NCI-H1930 (cell line): ENCODE measurements around the gene SCAPER.
"Not testable (repeated sequence)": the region's sequence is repeated elsewhere in the genome, so short reads cannot be mapped to it uniquely, and the experiment has no call there.

Source experiments
- DNase-seq, 2 experiments: peaks; one replicate each; lab custom pipeline; 2025; lab: John Stamatoyannopoulos, UW

Gene SCAPER

GRCh38 chr15:76861815-76862397 lies 43.2 kb downstream of the SCAPER start:
- DNase-seq = no peak

- no peak for DNase-seq
These were observed 44.9 kb downstream of the SCAPER start for GRCh38 chr15:76860201-76860600.

GRCh38 chr15:76850367-76850766 lies 54.8 kb downstream of the SCAPER start:
- DNase-seq = not testable (repeated sequence)

- DNase-seq = no peak
These were observed 58.4 kb downstream of the SCAPER start for GRCh38 chr15:76846782-76847181.

GRCh38 chr15:76844096-76844495 lies 61.0 kb downstream of the SCAPER start:
- DNase-seq = no peak

- DNase-seq = no peak
These were observed 61.9 kb downstream of the SCAPER start for GRCh38 chr15:76843269-76843668.

- DNase-seq = no peak
These were observed 64.2 kb downstream of the SCAPER start for GRCh38 chr15:76840830-76841460.

GRCh38 chr15:76839173-76839572 lies 66.0 kb downstream of the SCAPER start:
- DNase-seq = no peak

GRCh38 chr15:76837474-76837873 lies 67.7 kb downstream of the SCAPER start:
- no peak for DNase-seq

- DNase-seq = no peak
These were observed 75.2 kb downstream of the SCAPER start for GRCh38 chr15:76829939-76830338.

GRCh38 chr15:76823890-76824289 lies 81.2 kb downstream of the SCAPER start:
- peak; percentile 81 to 89 for DNase-seq

- no peak for DNase-seq
These were observed 81.8 kb downstream of the SCAPER start for GRCh38 chr15:76823303-76823702.

GRCh38 chr15:76818926-76819325 lies 86.2 kb downstream of the SCAPER start:
- DNase-seq = not testable (repeated sequence)

- no peak for DNase-seq
These were observed 89.7 kb downstream of the SCAPER start for GRCh38 chr15:76815421-76815820.

- DNase-seq = no peak
These were observed 92.8 kb downstream of the SCAPER start for GRCh38 chr15:76812381-76812780.

- no peak for DNase-seq
These were observed 95.6 kb downstream of the SCAPER start for GRCh38 chr15:76809412-76810103.

GRCh38 chr15:76803049-76803571 lies 102.0 kb downstream of the SCAPER start:
- DNase-seq = no peak

- no peak for DNase-seq
These were observed 102.7 kb downstream of the SCAPER start for GRCh38 chr15:76802411-76802810.

- no peak for DNase-seq
These were observed 105.4 kb downstream of the SCAPER start for GRCh38 chr15:76799760-76800159.

- DNase-seq = no peak
These were observed 109.9 kb downstream of the SCAPER start for GRCh38 chr15:76795217-76795616.

GRCh38 chr15:76793162-76793561 lies 112.0 kb downstream of the SCAPER start:
- no peak for DNase-seq

- no peak for DNase-seq
These were observed 113.6 kb downstream of the SCAPER start for GRCh38 chr15:76791511-76791910.

- no peak for DNase-seq
These were observed 117.9 kb downstream of the SCAPER start for GRCh38 chr15:76787273-76787672.
